MM.1S (cell line): ENCODE measurements around the gene ZNF488.

Experiments
- CTCF ChIP-seq: fragments of 300-600 bp; sonication (generic); IDR thresholded peaks from 2 replicates; pipeline ENCODE4 v1.5.1; 2016; ENCODE audit warnings: antibody characterized with exemption, low read length, mixed read lengths
- EZH2 ChIP-seq: fragments of 300-600 bp; sonication (generic); optimal IDR thresholded peaks from 2 replicates; pipeline ENCODE3; 2017; ENCODE audit warnings: low read depth, mild to moderate bottlenecking, antibody characterized with exemption, low read length, mixed read lengths
- EZH2phosphoT487 ChIP-seq: fragments of 300-600 bp; sonication (generic); IDR thresholded peaks from 2 replicates; pipeline ENCODE4 v1.6.1; 2018; ENCODE audit warnings: antibody characterized with exemption, low read length

GRCh38 chr10:47364366-47364765, 19.7 kb downstream of the ZNF488 start:
- TF ChIP-seq EZH2 (no peak), CTCF (no peak), EZH2phosphoT487 (no peak)
